HEK293 (cell line): Measurements from ENCODE around the gene CCSER1.

Experiments used
- SETDB1 ChIP-seq: IDR thresholded peaks from one replicate; pipeline ENCODE4 v1.6.1; 2017; ENCODE audit warnings: mild to moderate bottlenecking, low read length, moderate library complexity, mixed read lengths; ENCODE audit not compliant: insufficient read length
- WT1 ChIP-seq: fragments of 450-650 bp; formaldehyde crosslinking; IDR thresholded peaks from 2 replicates; pipeline ENCODE4 v1.5.1; 2016; ENCODE audit warnings: missing biosample characterization, missing genetic modification characterization
- ZFP37 ChIP-seq: fragments of 450-650 bp; formaldehyde crosslinking; IDR thresholded peaks from 2 replicates; pipeline ENCODE4 v1.5.1; 2016; ENCODE audit warnings: missing biosample characterization, missing genetic modification characterization
- ZNF398 ChIP-seq: fragments of 450-650 bp; formaldehyde crosslinking; IDR thresholded peaks from 2 replicates; pipeline ENCODE4 v1.5.1; 2017; ENCODE audit warnings: missing biosample characterization, missing genetic modification characterization

- TF ChIP-seq WT1 (tag by site-specific recombination) (no peak), SETDB1 (no peak), ZFP37 (tag by site-specific recombination) (no peak), ZNF398 (tag by site-specific recombination) (no peak)
These were observed 359.2 kb downstream of the CCSER1 start for GRCh38 chr4:90486346-90486745.
